Putamen (tissue), 1 donor: ENCODE measurements around the gene RASIP1.
"Not testable (repeated sequence)": the region's sequence is repeated elsewhere in the genome, so short reads cannot be mapped to it uniquely, and the experiment has no call there.

Experiments used
- DNase-seq: peaks from one replicate; pipeline ENCODE4 v3.0.0-alpha.2; 2016; ENCODE audit warnings: low spot score

The RASIP1 gene

GRCh38 chr19:48711106-48711662, 29.2 kb downstream of the RASIP1 start:
- DNase-seq = no peak

- DNase-seq = no peak
These were observed 31.9 kb downstream of the RASIP1 start for GRCh38 chr19:48708471-48708870.

GRCh38 chr19:48705431-48705830, 35.0 kb downstream of the RASIP1 start:
- DNase-seq = no peak

GRCh38 chr19:48703316-48703715, 37.1 kb downstream of the RASIP1 start:
- no peak for DNase-seq

- DNase-seq = no peak
These were observed 37.7 kb downstream of the RASIP1 start for GRCh38 chr19:48702701-48703100.

GRCh38 chr19:48698046-48698445, 42.4 kb downstream of the RASIP1 start:
- no peak for DNase-seq

GRCh38 chr19:48696353-48697010, 43.9 kb downstream of the RASIP1 start:
- no peak for DNase-seq

- DNase-seq = no peak
These were observed 44.6 kb downstream of the RASIP1 start, which contains the start of gene FUT2 for GRCh38 chr19:48695743-48696352. TSS of gene FUT2 (plus strand) at chr19:48695971. CDS start at chr19:48702957, 6,986 bp downstream.

- DNase-seq = not testable (repeated sequence)
These were observed 46.8 kb downstream of the RASIP1 start for GRCh38 chr19:48693629-48694028.

- no peak for DNase-seq
These were observed 51.0 kb downstream of the RASIP1 start for GRCh38 chr19:48689449-48689848.

- no peak for DNase-seq
These were observed 52.6 kb downstream of the RASIP1 start for GRCh38 chr19:48687776-48688175.

- not testable (repeated sequence) for DNase-seq
These were observed 53.8 kb downstream of the RASIP1 start for GRCh38 chr19:48686637-48687036.

- no peak for DNase-seq
These were observed 54.3 kb downstream of the RASIP1 start for GRCh38 chr19:48686088-48686487.

- no peak for DNase-seq
These were observed 54.8 kb downstream of the RASIP1 start for GRCh38 chr19:48685583-48685982.

GRCh38 chr19:48683349-48683748, 57.1 kb downstream of the RASIP1 start:
- DNase-seq = peak; percentile 82

GRCh38 chr19:48681127-48681470, 59.3 kb downstream of the RASIP1 start:
- DNase-seq = peak; percentile 58

GRCh38 chr19:48680436-48681126, 59.8 kb downstream of the RASIP1 start:
- no peak for DNase-seq

- DNase-seq = not testable (repeated sequence)
These were observed 60.4 kb downstream of the RASIP1 start for GRCh38 chr19:48680006-48680405.

GRCh38 chr19:48678201-48678600, 62.2 kb downstream of the RASIP1 start:
- no peak for DNase-seq

GRCh38 chr19:48676887-48677286, 63.5 kb downstream of the RASIP1 start:
- no peak for DNase-seq

- no peak for DNase-seq
These were observed 63.9 kb downstream of the RASIP1 start for GRCh38 chr19:48676487-48676886.

- DNase-seq = peak; percentile 84
These were observed 65.2 kb downstream of the RASIP1 start for GRCh38 chr19:48674921-48675824.
